SK-N-SH (cell line): ENCODE results near the gene ECHDC1. TPM values are rescaled to one million over a fixed set of nuclear protein-coding genes. Genes with fewer than 3 reads are reported as not detected.

ENCODE experiments used
- CTCF ChIA-PET: fragments of 300-600, 350-600 bp; formaldehyde crosslinking; extraction: SDS; loops from one replicate; lab custom pipeline; 2021; lab: Yijun Ruan, JAX
- POLR2A ChIA-PET: fragments of 350-600 bp; sonication (Branson Sonifier 250); formaldehyde crosslinking; extraction: SDS; loops from one replicate; lab custom pipeline; 2020; ENCODE audit warnings: antibody characterized with exemption, inconsistent platforms; lab: Yijun Ruan, JAX
- DNase-seq: peaks from one replicate; pipeline ENCODE4 v3.0.0; 2012
- H2AFZ ChIP-seq: fragments of 200-600 bp; sonication (generic); 2 replicates; pipeline ENCODE4 v1.8.1; 2016; ENCODE audit warnings: antibody characterized with exemption, mild to moderate bottlenecking, low read depth
- H3F3A ChIP-seq: fragments of 200-600 bp; sonication (generic); replicated peaks from 2 replicates; pipeline ENCODE3; 2016; ENCODE audit warnings: antibody characterized with exemption, mild to moderate bottlenecking; ENCODE audit not compliant: insufficient read depth
- H3K27ac ChIP-seq, 2 experiments: fragments of 200-500 bp in 1 of 2; fragments of 200-600 bp in 1 of 2; sonication (Bioruptor generic) in 1 of 2; sonication (generic), shearing (Covaris generic) in 1 of 2; 2 replicates each; pipeline versions ENCODE4 v1.5.1 to v1.6.1; 2014 to 2016; ENCODE audit warnings: low read depth in 2 of 2, inconsistent platforms in 1 of 2, low read length in 1 of 2, mild to moderate bottlenecking in 1 of 2, mixed read lengths in 1 of 2
- H3K27me3 ChIP-seq: fragments of 200-600 bp; sonication (generic), shearing (Covaris generic); 2 replicates; pipeline ENCODE4 v1.6.1; 2016; ENCODE audit warnings: mixed run types; ENCODE audit not compliant: insufficient read depth
- H3K36me3 ChIP-seq, 2 experiments: fragments of 200-500 bp in 1 of 2; fragments of 200-600 bp in 1 of 2; sonication (Bioruptor generic) in 1 of 2; sonication (generic) in 1 of 2; replicated peaks in 1 of 2; 2 replicates each; pipeline versions ENCODE3 to v1.5.1; 2014 to 2016; ENCODE audit warnings: low read length in 1 of 2, mild to moderate bottlenecking in 1 of 2; ENCODE audit not compliant: insufficient read depth in 2 of 2, control insufficient read depth in 1 of 2
- H3K4me1 ChIP-seq, 2 experiments: fragments of 200-500 bp in 1 of 2; fragments of 200-600 bp in 1 of 2; sonication (Bioruptor generic) in 1 of 2; sonication (generic), shearing (Covaris generic) in 1 of 2; 2 replicates each; pipeline versions ENCODE4 v1.5.1 to v1.6.1; 2014 to 2016; ENCODE audit warnings: low read depth in 1 of 2, low read length in 1 of 2, mixed run types in 1 of 2; ENCODE audit not compliant: insufficient read depth in 2 of 2, control insufficient read depth in 1 of 2
- H3K4me2 ChIP-seq: fragments of 200-600 bp; sonication (generic), shearing (Covaris generic); 2 replicates; pipeline ENCODE4 v1.6.1; 2017; ENCODE audit warnings: mixed run types
- H3K4me3 ChIP-seq, 2 experiments: fragments of 200-500 bp in 1 of 2; fragments of 200-600 bp in 1 of 2; sonication (Bioruptor generic) in 1 of 2; sonication (generic), shearing (Covaris generic) in 1 of 2; 2 replicates each; pipeline versions ENCODE4 v1.5.1 to v1.8.1; 2014 to 2016; ENCODE audit warnings: low read depth in 2 of 2, inconsistent platforms in 1 of 2, low read length in 1 of 2, mild to moderate bottlenecking in 1 of 2, mixed read lengths in 1 of 2, moderate library complexity in 1 of 2
- H3K79me2 ChIP-seq: fragments of 200-600 bp; sonication (generic); 2 replicates; pipeline ENCODE4 v1.8.1; 2017; ENCODE audit warnings: mild to moderate bottlenecking; ENCODE audit not compliant: insufficient read depth
- H3K9ac ChIP-seq: fragments of 200-600 bp; sonication (generic); 2 replicates; pipeline ENCODE4 v1.6.1; 2017; ENCODE audit warnings: mixed run types
- H3K9me2 ChIP-seq: fragments of 200-600 bp; sonication (generic); 2 replicates; pipeline ENCODE4 v1.6.1; 2017; ENCODE audit warnings: mixed run types
- H3K9me3 ChIP-seq: fragments of 200-600 bp; sonication (generic); 2 replicates; pipeline ENCODE4 v1.6.1; 2017; ENCODE audit warnings: mixed run types, mild to moderate bottlenecking, moderate library complexity
- H4K20me1 ChIP-seq: fragments of 200-600 bp; sonication (generic); 2 replicates; pipeline ENCODE4 v1.6.1; 2017; ENCODE audit warnings: mild to moderate bottlenecking, mixed run types; ENCODE audit not compliant: insufficient read depth
- CTCF ChIP-seq: fragments of 200-600 bp; sonication (generic); IDR thresholded peaks from 2 replicates; pipeline ENCODE4 v1.6.1; 2017; ENCODE audit warnings: antibody characterized with exemption, mild to moderate bottlenecking, moderate library complexity
- ELF1 ChIP-seq: IDR thresholded peaks from 2 replicates; pipeline ENCODE4 v1.4.0; 2012
- EZH2phosphoT487 ChIP-seq: fragments of 200-600 bp; sonication (generic); IDR thresholded peaks from 2 replicates; pipeline ENCODE4 v1.6.1; 2017; ENCODE audit warnings: low read depth, mixed run types, mild to moderate bottlenecking, antibody characterized with exemption, moderate library complexity, borderline replicate concordance
- FOSL2 ChIP-seq: IDR thresholded peaks from 2 replicates; pipeline ENCODE4 v1.4.0; 2012; ENCODE audit warnings: low read depth, mild to moderate bottlenecking, moderate library complexity, borderline replicate concordance
- FOXM1 ChIP-seq: IDR thresholded peaks from 2 replicates; pipeline ENCODE4 v1.4.0; 2012; ENCODE audit warnings: low read depth, mild to moderate bottlenecking
- GABPA ChIP-seq: IDR thresholded peaks from 2 replicates; pipeline ENCODE4 v1.4.0; 2012; ENCODE audit warnings: low read depth, mild to moderate bottlenecking
- JUND ChIP-seq: IDR thresholded peaks from 2 replicates; pipeline ENCODE4 v1.4.0; 2012
- MEF2A ChIP-seq: IDR thresholded peaks from 2 replicates; pipeline ENCODE4 v1.4.0; 2012; ENCODE audit warnings: low read depth, borderline replicate concordance
- NFIC ChIP-seq: IDR thresholded peaks from 2 replicates; pipeline ENCODE4 v1.4.0; 2012; ENCODE audit warnings: borderline replicate concordance
- PBX3 ChIP-seq: IDR thresholded peaks from 2 replicates; pipeline ENCODE4; 2012
- POLR2AphosphoS5 ChIP-seq: IDR thresholded peaks from 2 replicates; pipeline ENCODE4 v1.6.1; 2012; ENCODE audit warnings: low read depth, low read length
- REST ChIP-seq: IDR thresholded peaks from 2 replicates; pipeline ENCODE4 v1.6.1; 2012; ENCODE audit warnings: mild to moderate bottlenecking, low read depth, low read length, moderate library complexity
- RXRA ChIP-seq: IDR thresholded peaks from 2 replicates; pipeline ENCODE4 v1.4.0; 2012; ENCODE audit warnings: low read depth, mild to moderate bottlenecking, borderline replicate concordance
- SIN3A ChIP-seq: IDR thresholded peaks from 2 replicates; pipeline ENCODE4 v1.6.1; 2012; ENCODE audit warnings: low read depth, mild to moderate bottlenecking, low read length, moderate library complexity, borderline replicate concordance
- SMC3 ChIP-seq: IDR thresholded peaks from 2 replicates; pipeline ENCODE4 v1.6.1; 2012; ENCODE audit warnings: low read depth, low read length, improper control_type of control experiment
- TCF12 ChIP-seq: IDR thresholded peaks from 2 replicates; pipeline ENCODE4 v1.4.0; 2012
- TEAD4 ChIP-seq: IDR thresholded peaks from 2 replicates; pipeline ENCODE4 v1.4.0; 2012; ENCODE audit warnings: mild to moderate bottlenecking, borderline replicate concordance; ENCODE audit not compliant: insufficient read depth
- USF1 ChIP-seq: IDR thresholded peaks from 2 replicates; pipeline ENCODE4 v1.4.0; 2012; ENCODE audit warnings: low read depth, borderline replicate concordance
- WGBS: methylation state at CpG from one replicate; pipeline ENCODE4 v1.1.6; 2017; ENCODE audit warnings: low lambda C conversion rate; 5-methylcytosine and 5-hydroxymethylcytosine counted together
- polyA plus RNA-seq, 3 experiments: library from polyadenylated mRNA; depleted of rRNA; stranded (reverse); fragments of >200 nt; gene quantifications; 2 replicates each; pipeline ENCODE4 v1.2.3, GENCODE V29; 2012

ECHDC1 gene
- polyA plus RNA-seq, 1 of the 3 experiments (the other 2 are of a cell fraction), result 23.3 TPM

GRCh38 chr6:127348028-127348661 lies 4.7 kb upstream of the ECHDC1 start:
- no peak for DNase-seq
- Histone ChIP-seq H3K79me2 (peaks cover 35% of the 10 kb centered on the region), H3F3A (peaks cover 8% of the 10 kb centered on the region), H3K4me2 (no peak overlapping the region), H3K9me3 (no peaks in the 10 kb centered on the region), H2AFZ (no peak overlapping the region), H3K36me3 (no peaks in the 10 kb centered on the region), H3K9ac (no peak overlapping the region), H3K4me1 (peaks cover 0 to 5% of the 10 kb centered on the region in 2 experiments; a peak in 2 of 4 replicates), H3K27ac (no peak overlapping the region), H4K20me1 (no peaks in the 10 kb centered on the region), H3K9me2 (no peaks in the 10 kb centered on the region), H3K27me3 (no peaks in the 10 kb centered on the region), H3K4me3 (no peak overlapping the region)
- POLR2A ChIA-PET, result no interaction called here
- TF ChIP-seq TEAD4 (no peak), MEF2A (no peak), FOXM1 (no peak), USF1 (no peak), EZH2phosphoT487 (no peak), TCF12 (no peak), RXRA (no peak), POLR2AphosphoS5 (no peak), ELF1 (no peak), CTCF (no peak), PBX3 (no peak), SMC3 (no peak), FOSL2 (no peak), JUND (no peak), NFIC (no peak), REST (no peak), SIN3A (no peak), GABPA (no peak)
- CTCF ChIA-PET, result no interaction called here
- 97% methylated on average over 10 of the region's 10 CpGs for WGBS
